RWPE2 (cell line): Measurements from ENCODE around the gene NIPAL3.

Source experiments
- ATAC-seq: fragments of 200-7000 bp; cut with Tn5 transposase; 3 replicates; pipeline ENCODE4 v1.9.1; 2021; ENCODE audit warnings: low read depth
- DNase-seq: peaks from one replicate; pipeline ENCODE4 v3.0.0-alpha.2; 2020; ENCODE audit warnings: low spot score
- H3K27ac ChIP-seq: fragments of 450-650 bp; 2 replicates; pipeline ENCODE4 v1.5.1; 2017; ENCODE audit warnings: mild to moderate bottlenecking; ENCODE audit not compliant: poor library complexity, severe bottlenecking
- H3K27me3 ChIP-seq: fragments of 250-450 bp; sonication (Bioruptor Pico); 2 replicates; pipeline ENCODE4 v1.5.1; 2021; ENCODE audit warnings: mild to moderate bottlenecking, moderate library complexity; ENCODE audit not compliant: insufficient read depth, poor library complexity, severe bottlenecking
- H3K36me3 ChIP-seq: fragments of 250-450 bp; sonication (Bioruptor Pico); 2 replicates; pipeline ENCODE4 v1.5.1; 2020; ENCODE audit warnings: low read depth, mild to moderate bottlenecking, moderate library complexity
- H3K4me1 ChIP-seq: fragments of 250-450 bp; sonication (Bioruptor Pico); 2 replicates; pipeline ENCODE4 v1.5.1; 2021; ENCODE audit warnings: mild to moderate bottlenecking, moderate library complexity; ENCODE audit not compliant: insufficient read depth, poor library complexity, severe bottlenecking
- H3K4me3 ChIP-seq: fragments of 250-450 bp; sonication (Bioruptor Pico); 2 replicates; pipeline ENCODE4 v1.5.1; 2021; ENCODE audit warnings: mild to moderate bottlenecking, moderate library complexity; ENCODE audit not compliant: severe bottlenecking
- H3K9me3 ChIP-seq: fragments of 250-450 bp; sonication (Bioruptor Pico); 2 replicates; pipeline ENCODE4 v1.5.1; 2021; ENCODE audit warnings: mild to moderate bottlenecking, moderate library complexity; ENCODE audit not compliant: severe bottlenecking
- TF ChIP-seq, protein P1 (sequence below): fragments of 450-650 bp; IDR thresholded peaks from one replicate; pipeline ENCODE4 v1.5.1; 2017; ENCODE audit warnings: mild to moderate bottlenecking, moderate library complexity; ENCODE audit not compliant: poor library complexity, severe bottlenecking

Gene NIPAL3

DNA sequence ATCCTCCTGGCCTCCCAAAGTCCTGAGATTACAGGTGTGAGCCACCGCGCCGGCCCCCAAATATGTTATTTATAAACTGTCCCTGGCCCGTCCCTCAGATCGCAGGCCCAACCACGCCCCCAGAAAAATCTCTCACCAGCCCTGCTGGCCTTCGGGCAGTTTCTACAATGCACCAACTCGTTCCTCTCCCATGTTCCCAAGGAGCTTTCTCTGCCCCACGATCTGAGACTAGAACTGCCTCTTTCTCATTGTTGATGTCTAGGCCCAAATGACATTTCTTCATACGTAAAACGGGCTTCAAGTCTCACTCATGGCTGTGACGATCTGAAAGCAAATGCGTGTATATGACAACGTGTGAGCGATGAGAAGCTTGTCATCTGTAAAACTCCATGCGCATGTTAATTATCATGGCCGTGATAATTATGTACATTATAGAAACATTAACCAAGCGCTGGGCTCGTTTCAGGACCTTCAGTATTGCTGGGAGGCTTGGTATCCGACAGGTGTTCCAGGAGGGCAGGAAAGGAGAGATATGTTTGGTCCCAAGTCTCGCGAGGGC is 748 bp upstream of the NIPAL3 start:
- H3K36me3 ChIP-seq: peaks cover 14% of the 10 kb centered on the region
- H3K4me3 ChIP-seq: peak overlapping the region; percentile 52
- TF ChIP-seq, protein P1, sequence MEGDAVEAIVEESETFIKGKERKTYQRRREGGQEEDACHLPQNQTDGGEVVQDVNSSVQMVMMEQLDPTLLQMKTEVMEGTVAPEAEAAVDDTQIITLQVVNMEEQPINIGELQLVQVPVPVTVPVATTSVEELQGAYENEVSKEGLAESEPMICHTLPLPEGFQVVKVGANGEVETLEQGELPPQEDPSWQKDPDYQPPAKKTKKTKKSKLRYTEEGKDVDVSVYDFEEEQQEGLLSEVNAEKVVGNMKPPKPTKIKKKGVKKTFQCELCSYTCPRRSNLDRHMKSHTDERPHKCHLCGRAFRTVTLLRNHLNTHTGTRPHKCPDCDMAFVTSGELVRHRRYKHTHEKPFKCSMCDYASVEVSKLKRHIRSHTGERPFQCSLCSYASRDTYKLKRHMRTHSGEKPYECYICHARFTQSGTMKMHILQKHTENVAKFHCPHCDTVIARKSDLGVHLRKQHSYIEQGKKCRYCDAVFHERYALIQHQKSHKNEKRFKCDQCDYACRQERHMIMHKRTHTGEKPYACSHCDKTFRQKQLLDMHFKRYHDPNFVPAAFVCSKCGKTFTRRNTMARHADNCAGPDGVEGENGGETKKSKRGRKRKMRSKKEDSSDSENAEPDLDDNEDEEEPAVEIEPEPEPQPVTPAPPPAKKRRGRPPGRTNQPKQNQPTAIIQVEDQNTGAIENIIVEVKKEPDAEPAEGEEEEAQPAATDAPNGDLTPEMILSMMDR: no peak
- H3K9me3 ChIP-seq: no peaks in the 10 kb centered on the region
- H3K27ac ChIP-seq: peak overlapping the region; percentile 98
- ATAC-seq: no peak
- H3K27me3 ChIP-seq: no peaks in the 10 kb centered on the region
- peaks cover 51% of the 10 kb centered on the region for H3K4me1 ChIP-seq
- no peak for DNase-seq

DNA sequence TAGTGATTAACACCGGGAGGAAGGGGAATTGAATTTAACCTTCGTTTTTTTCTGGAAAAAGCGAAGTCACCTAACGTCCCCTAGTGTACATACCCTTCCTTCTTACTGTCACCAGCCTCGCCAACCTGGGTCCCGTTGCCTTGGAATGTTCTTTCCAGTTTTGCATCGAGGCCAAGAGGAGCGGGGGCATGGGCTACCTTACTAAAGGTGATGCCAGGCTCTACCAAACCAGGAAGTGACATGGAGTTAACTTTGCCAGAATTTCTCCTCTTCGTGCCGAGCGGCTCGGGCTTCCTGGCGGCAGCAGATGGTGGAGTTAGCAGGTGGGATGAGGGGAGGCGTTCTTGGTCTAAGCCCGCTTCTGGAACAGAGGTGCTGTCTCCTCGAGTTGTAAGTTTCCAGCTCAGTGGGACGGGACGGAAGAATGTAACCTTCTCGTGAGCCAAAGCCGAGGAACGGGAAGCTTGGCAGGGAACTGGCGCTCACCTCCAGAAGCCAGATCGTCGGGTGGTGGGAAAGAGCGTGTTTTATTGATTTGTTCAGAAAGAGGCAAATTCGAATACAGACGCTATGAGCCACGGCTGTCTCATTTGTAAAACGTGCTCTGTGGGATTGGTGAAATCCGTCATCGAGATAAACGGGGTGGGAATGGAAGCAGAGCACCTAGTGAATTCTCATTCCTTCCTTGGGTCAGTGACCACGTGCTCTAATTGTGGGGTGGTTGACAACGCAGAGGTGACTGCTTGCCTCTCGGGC is 486 bp downstream of the NIPAL3 start:
- Histone ChIP-seq H3K4me3 (peak overlapping the region; percentile 52), H3K27me3 (no peaks in the 10 kb centered on the region), H3K4me1 (peaks cover 48% of the 10 kb centered on the region), H3K36me3 (peaks cover 22% of the 10 kb centered on the region), H3K27ac (peak overlapping the region; percentile 98), H3K9me3 (no peaks in the 10 kb centered on the region)
- ATAC-seq (no peak), DNase-seq (no peak)
- TF ChIP-seq, protein P1: no peak

DNA sequence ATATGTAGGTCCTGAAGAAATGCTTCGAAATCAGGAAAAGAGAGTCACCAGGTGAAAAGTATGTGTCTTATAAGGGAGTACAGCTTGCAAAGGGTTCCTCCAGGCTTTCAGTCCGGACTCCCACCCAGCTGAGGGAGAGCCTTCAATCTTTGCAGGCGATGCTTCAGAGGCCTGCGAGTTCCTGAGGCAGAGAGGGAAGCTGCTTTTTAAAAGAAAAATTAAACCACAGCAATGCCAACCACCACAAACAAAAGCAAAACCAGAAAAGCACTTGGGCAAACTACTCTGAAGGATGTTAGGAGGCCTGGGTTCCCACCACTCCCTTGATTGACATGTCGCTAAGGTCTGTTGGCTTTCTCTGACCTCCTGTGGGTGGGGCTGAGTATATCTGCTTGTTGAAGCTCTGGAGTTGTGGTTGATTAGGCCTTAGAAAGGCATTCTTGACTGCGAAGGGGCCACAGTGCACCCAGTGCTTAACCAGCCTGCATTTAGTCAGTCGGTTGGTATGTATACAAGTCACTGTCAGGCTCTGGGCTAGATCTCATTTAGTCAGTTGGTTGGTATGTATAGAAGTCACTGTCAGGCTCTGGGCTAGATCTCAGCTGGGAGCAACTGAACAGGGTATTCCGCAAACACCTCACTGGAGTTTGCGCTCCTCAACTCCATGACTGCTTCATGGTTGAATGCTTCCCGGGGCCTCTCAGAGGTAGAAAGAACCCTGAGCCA is 1.2 kb downstream of the NIPAL3 start:
- Histone ChIP-seq H3K36me3 (peaks cover 30% of the 10 kb centered on the region), H3K4me1 (peaks cover 44% of the 10 kb centered on the region), H3K9me3 (no peaks in the 10 kb centered on the region), H3K27me3 (no peaks in the 10 kb centered on the region), H3K27ac (peak overlapping the region; percentile 98), H3K4me3 (peak overlapping the region; percentile 52)
- DNase-seq (peak; percentile 84), ATAC-seq (peak; percentile 80)
- TF ChIP-seq, protein P1: no peak

DNA sequence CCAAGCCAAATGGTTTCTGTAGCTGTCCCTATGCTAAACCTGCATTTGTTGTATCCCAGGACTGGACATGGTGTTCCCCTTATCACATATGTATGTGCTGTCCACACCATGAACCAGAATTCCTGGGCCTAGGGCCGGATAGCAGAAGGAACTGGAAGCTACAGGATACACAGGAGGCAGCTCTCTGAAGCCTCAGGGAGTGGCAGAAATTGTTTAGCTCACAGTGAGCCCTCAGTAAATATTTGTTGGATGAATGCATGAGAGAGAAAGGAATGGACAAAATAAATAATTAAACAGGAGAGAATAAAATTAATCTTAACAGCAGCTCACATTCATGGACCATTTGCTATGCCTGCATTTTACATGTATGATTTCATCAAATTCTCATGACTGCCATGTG is 2.1 kb downstream of the NIPAL3 start:
- ATAC-seq (no peak; the same call in 2 of the 3 replicates), DNase-seq (no peak)
- Histone ChIP-seq H3K4me3 (peak overlapping the region; percentile 2), H3K4me1 (peaks cover 36% of the 10 kb centered on the region), H3K27ac (peak overlapping the region; percentile 98), H3K9me3 (no peaks in the 10 kb centered on the region), H3K36me3 (peaks cover 38% of the 10 kb centered on the region), H3K27me3 (no peaks in the 10 kb centered on the region)
- TF ChIP-seq, protein P1: no peak
